Upper lobe of right lung (tissue), 1 donor: ENCODE results near the gene MIDN. TPM values are rescaled to one million over a fixed set of nuclear protein-coding genes. Genes with fewer than 3 reads are reported as not detected.

Experiments
- ATAC-seq: fragments of 200-7000 bp; cut with Tn5 transposase; one replicate; pipeline ENCODE4 v1.9.1; 2020; ENCODE audit warnings: mild to moderate bottlenecking, moderate library complexity
- DNase-seq: peaks from one replicate; pipeline ENCODE4 v3.0.0-alpha.2; 2020
- H3K27ac ChIP-seq: fragments of 200-600 bp; one replicate; pipeline ENCODE4 v1.8.0; 2022
- H3K27me3 ChIP-seq: fragments of 200-600 bp; one replicate; pipeline ENCODE4 v1.8.0; 2022; ENCODE audit warnings: mild to moderate bottlenecking
- H3K36me3 ChIP-seq: fragments of 200-600 bp; one replicate; pipeline ENCODE4 v1.8.0; 2022
- H3K4me1 ChIP-seq: fragments of 200-600 bp; one replicate; pipeline ENCODE4 v1.8.0; 2022
- H3K4me3 ChIP-seq: fragments of 200-600 bp; one replicate; pipeline ENCODE4 v1.8.0; 2022; ENCODE audit warnings: mild to moderate bottlenecking
- H3K9me3 ChIP-seq: fragments of 200-600 bp; one replicate; pipeline ENCODE4 v1.8.0; 2022
- CTCF ChIP-seq: fragments of 200-600 bp; IDR thresholded peaks from one replicate; pipeline ENCODE4 v1.8.0; 2022; ENCODE audit warnings: antibody characterized with exemption
- intact Hi-C: fragments of 100-400 bp; cut with DNase I; formaldehyde crosslinking; loops from one replicate; pipeline ENCODE4 v1.11.0; 2022
- total RNA-seq: library from RNA; stranded (reverse); fragmentation: NEBNext Ultra II Directional; extraction: Animal tissue kit (Norgen Biotek cat#: 25700); gene quantifications from one replicate; pipeline ENCODE4 v1.2.1, GENCODE V29; 2021
- donor health status: DM: no; HTN: yes; CAD: no; lungs with severe emphysema.

The MIDN gene
- total RNA-seq, 1 donor from 2014 or later, result 135 TPM

GRCh38 chr19:1258707-1259205 lies 10.4 kb downstream of the MIDN start:
- Histone ChIP-seq H3K4me1 (peaks cover 81% of the 10 kb centered on the region), H3K4me3 (peak overlapping the region; percentile 31), H3K9me3 (no peaks in the 10 kb centered on the region), H3K27me3 (no peaks in the 10 kb centered on the region), H3K36me3 (peaks cover 46% of the 10 kb centered on the region), H3K27ac (peak overlapping the region; percentile 95)
- intact Hi-C loops, result no loop called here
- no peak for ATAC-seq
- DNase-seq, result no peak
- no peak for TF ChIP-seq CTCF

GRCh38 chr19:1259206-1259875 lies 11.0 kb downstream of the MIDN start:
- no peaks in the 10 kb centered on the region for H3K27me3 ChIP-seq
- intact Hi-C loops, result no loop called here
- H3K36me3 ChIP-seq, result peaks cover 40% of the 10 kb centered on the region
- peak; percentile 88 for DNase-seq
- no peaks in the 10 kb centered on the region for H3K9me3 ChIP-seq
- peaks cover 75% of the 10 kb centered on the region for H3K4me1 ChIP-seq
- ATAC-seq, result peak; percentile 20
- no peak for TF ChIP-seq CTCF
- H3K4me3 ChIP-seq, result peak overlapping the region; percentile 31
- H3K27ac ChIP-seq, result peak overlapping the region; percentile 95

GRCh38 chr19:1259876-1260748 lies 11.7 kb downstream of the MIDN start:
- H3K27me3 ChIP-seq, result no peaks in the 10 kb centered on the region
- H3K27ac ChIP-seq, result peak overlapping the region; percentile 95
- no peaks in the 10 kb centered on the region for H3K9me3 ChIP-seq
- peak overlapping the region; percentile 76 for H3K4me3 ChIP-seq
- no peak for TF ChIP-seq CTCF
- intact Hi-C loops, result no loop called here
- DNase-seq, result peak; percentile 82
- ATAC-seq, result peak; percentile 0
- H3K4me1 ChIP-seq, result peaks cover 71% of the 10 kb centered on the region
- peaks cover 32% of the 10 kb centered on the region for H3K36me3 ChIP-seq

GRCh38 chr19:1260749-1261537 lies 12.6 kb downstream of the MIDN start:
- peaks cover 70% of the 10 kb centered on the region for H3K4me1 ChIP-seq

More at GRCh38 chr19:1260749-1261537, 12.6 kb downstream of the MIDN start:
- H3K9me3 ChIP-seq, result no peaks in the 10 kb centered on the region
- ATAC-seq, result peak; percentile 83
- H3K36me3 ChIP-seq, result peaks cover 24% of the 10 kb centered on the region
- H3K4me3 ChIP-seq, result peak overlapping the region; percentile 76
- intact Hi-C loops, result no loop called here
- peak; percentile 98 for DNase-seq
- H3K27ac ChIP-seq, result peak overlapping the region; percentile 95
- H3K27me3 ChIP-seq, result no peaks in the 10 kb centered on the region
- peak; percentile 6 for TF ChIP-seq CTCF
